ENCODE data around the gene CIPC. TPM values are rescaled to one million over a fixed set of nuclear protein-coding genes. Genes with fewer than 3 reads are reported as not detected.

The CIPC gene
- total RNA-seq, 2 experiments from 2014 or later = 20.9 to 43.4 TPM

DNA sequence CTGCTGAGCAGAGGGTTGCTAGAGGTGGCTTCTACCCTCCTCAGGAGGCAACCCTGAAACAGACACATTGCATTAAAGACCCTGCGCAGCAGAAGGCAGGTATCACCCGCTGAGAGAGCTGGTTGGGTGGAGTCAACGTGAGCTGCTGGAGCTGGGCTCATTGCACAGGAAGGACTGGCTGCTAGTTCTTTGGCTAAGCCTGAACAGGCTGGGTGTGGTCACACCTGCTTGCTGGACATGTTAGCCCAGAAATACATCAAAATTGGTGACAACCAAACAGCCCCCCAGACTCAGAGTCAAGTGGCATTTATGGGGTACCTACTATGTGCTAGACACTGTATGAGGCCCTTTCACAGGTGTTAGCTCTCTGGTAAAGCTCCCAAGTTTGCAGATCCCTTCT lies 35.8 kb upstream of the CIPC start:
- POLR2A ChIA-PET = no interaction called here
- intact Hi-C loops (cut with micrococcal nuclease; ENCODE audit: unreplicated experiment) = no loop called here
- no peaks in the 10 kb centered on the region for H3K36me3 ChIP-seq (ENCODE audit: insufficient read depth, low read length)
- no peak overlapping the region for H3K4me3 ChIP-seq (ENCODE audit: low read depth, low read length, poor library complexity, severe bottlenecking)
- no peak for DNase-seq (ENCODE audit: low spot score)
- no peaks in the 10 kb centered on the region for H3K79me2 ChIP-seq (ENCODE audit: insufficient read depth, low read depth, low read length)
- CTCF ChIA-PET (ENCODE audit: unreplicated experiment) = interaction anchor here (0.5 kb wide), 1 partner anchor 106 kb away, joined by 3 read pairs; no protein-coding TSS in a partner anchor
- no TSS peak for BruUV-seq (replicated peaks)
- no peaks in the 10 kb centered on the region for H3K4me1 ChIP-seq (ENCODE audit: insufficient read depth, low read length, poor library complexity, severe bottlenecking)
- no peak for TF ChIP-seq EZH2phosphoT487 (IDR thresholded peaks at IDR 0.05; ENCODE audit: borderline replicate concordance, low read depth, low read length)
- TF ChIP-seq, protein P1, sequence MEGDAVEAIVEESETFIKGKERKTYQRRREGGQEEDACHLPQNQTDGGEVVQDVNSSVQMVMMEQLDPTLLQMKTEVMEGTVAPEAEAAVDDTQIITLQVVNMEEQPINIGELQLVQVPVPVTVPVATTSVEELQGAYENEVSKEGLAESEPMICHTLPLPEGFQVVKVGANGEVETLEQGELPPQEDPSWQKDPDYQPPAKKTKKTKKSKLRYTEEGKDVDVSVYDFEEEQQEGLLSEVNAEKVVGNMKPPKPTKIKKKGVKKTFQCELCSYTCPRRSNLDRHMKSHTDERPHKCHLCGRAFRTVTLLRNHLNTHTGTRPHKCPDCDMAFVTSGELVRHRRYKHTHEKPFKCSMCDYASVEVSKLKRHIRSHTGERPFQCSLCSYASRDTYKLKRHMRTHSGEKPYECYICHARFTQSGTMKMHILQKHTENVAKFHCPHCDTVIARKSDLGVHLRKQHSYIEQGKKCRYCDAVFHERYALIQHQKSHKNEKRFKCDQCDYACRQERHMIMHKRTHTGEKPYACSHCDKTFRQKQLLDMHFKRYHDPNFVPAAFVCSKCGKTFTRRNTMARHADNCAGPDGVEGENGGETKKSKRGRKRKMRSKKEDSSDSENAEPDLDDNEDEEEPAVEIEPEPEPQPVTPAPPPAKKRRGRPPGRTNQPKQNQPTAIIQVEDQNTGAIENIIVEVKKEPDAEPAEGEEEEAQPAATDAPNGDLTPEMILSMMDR (conservative IDR thresholded peaks at IDR 0.05; ENCODE audit: low read length) = no peak
- no peak overlapping the region for H3K27ac ChIP-seq (ENCODE audit: low read depth, low read length, poor library complexity, severe bottlenecking)
- no peaks in the 10 kb centered on the region for H4K20me1 ChIP-seq (ENCODE audit: insufficient read depth, low read length)
- H3K4me2 ChIP-seq (ENCODE audit: low read length) = no peak overlapping the region
- H2AFZ ChIP-seq (ENCODE audit: low read length) = no peak overlapping the region
- no peaks in the 10 kb centered on the region for H3K9me3 ChIP-seq (ENCODE audit: low read length)
- H3K9me2 ChIP-seq (ENCODE audit: insufficient read depth, low read length) = no peaks in the 10 kb centered on the region

DNA sequence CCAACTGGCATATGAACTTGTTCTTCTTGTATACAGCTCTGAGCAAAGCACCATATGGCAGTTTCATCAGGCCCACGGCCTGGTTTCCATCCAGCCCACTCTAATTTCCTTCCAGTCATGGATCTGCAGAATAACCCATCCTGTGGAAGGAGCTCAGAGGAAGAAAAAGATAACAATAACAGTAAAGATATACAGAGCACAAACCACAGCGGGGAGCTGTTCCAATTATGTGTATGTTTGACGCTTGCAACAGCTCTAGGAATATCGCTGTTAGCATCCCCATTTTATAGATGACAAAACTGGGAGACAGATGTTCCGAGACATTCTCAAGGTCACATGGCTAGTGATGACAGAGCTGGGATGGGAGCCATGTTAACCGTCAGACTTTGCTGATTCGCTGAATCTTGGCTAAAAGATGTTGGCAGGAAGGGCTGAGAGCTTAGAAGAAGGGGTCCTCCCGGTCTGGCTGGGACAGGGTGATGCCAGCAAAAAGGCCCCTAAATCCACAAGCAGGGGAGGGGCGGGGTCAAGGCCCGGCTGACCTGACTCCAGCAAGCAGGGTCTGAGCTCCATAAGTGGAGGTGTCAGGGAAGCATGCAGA lies 34.4 kb upstream of the CIPC start:
- intact Hi-C loops (cut with micrococcal nuclease; ENCODE audit: unreplicated experiment) = no loop called here
- Histone ChIP-seq H3K4me3 (ENCODE audit: low read depth, low read length, poor library complexity, severe bottlenecking) (no peak overlapping the region), H3K27ac (ENCODE audit: low read depth, low read length, poor library complexity, severe bottlenecking) (no peak overlapping the region), H4K20me1 (ENCODE audit: insufficient read depth, low read length) (no peaks in the 10 kb centered on the region), H3K4me1 (ENCODE audit: insufficient read depth, low read length, poor library complexity, severe bottlenecking) (no peaks in the 10 kb centered on the region), H3K36me3 (ENCODE audit: insufficient read depth, low read length) (no peaks in the 10 kb centered on the region), H3K4me2 (ENCODE audit: low read length) (no peak overlapping the region), H3K9me3 (ENCODE audit: low read length) (no peaks in the 10 kb centered on the region), H3K79me2 (ENCODE audit: insufficient read depth, low read depth, low read length) (no peaks in the 10 kb centered on the region), H2AFZ (ENCODE audit: low read length) (no peak overlapping the region), H3K9me2 (ENCODE audit: insufficient read depth, low read length) (no peaks in the 10 kb centered on the region)
- POLR2A ChIA-PET = interaction anchor here (0.8 to 1.2 kb wide), 2 partner anchors 102 to 188 kb away, joined by 3 to 6 read pairs; no protein-coding TSS in a partner anchor
- DNase-seq (ENCODE audit: low spot score) = no peak
- CTCF ChIA-PET (ENCODE audit: unreplicated experiment) = interaction anchor here (0.5 to 1.2 kb wide), 2 partner anchors 13 to 150 kb away, joined by 3 to 5 read pairs; no protein-coding TSS in a partner anchor
- TF ChIP-seq, protein P1 (conservative IDR thresholded peaks at IDR 0.05; ENCODE audit: low read length) = no peak
- TF ChIP-seq EZH2phosphoT487 (IDR thresholded peaks at IDR 0.05; ENCODE audit: borderline replicate concordance, low read depth, low read length) = no peak
- no TSS peak for BruUV-seq (replicated peaks)

DNA sequence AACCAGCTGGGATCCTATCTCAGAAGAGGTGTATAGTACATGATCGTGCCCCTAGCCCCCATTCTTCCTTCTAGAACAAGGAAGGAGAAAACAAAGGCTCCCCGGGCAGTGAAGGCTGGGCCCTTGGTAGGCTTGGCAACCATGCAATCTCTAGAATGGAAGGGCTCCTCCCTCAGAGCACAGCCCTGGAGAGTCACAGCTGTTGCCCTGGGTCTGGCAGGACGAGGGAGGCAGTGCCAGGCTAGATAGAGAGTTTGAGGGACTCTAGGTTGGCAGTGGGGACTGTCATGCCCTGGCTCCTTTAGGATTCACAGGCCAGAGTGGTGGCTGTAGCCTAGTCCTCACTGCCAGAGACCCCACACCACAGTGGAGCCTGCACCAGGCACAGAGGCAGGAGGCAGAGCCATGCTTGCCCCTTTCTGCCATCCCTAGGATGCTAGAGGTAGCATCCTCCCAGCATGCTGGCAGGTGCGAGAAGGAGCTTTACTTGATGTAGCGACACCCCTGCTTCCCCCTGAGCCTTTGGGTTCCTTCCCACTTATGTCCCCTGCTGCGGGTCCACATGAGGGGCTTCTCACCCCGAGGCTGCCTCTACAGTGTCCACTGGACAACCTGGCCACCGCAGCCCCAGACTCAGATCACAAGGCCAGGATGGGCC lies 33.4 kb upstream of the CIPC start:
- CTCF ChIA-PET (ENCODE audit: unreplicated experiment) = interaction anchor here (0.6 to 1.2 kb wide), 2 partner anchors 128 to 151 kb away, joined by 4 to 5 read pairs; no protein-coding TSS in a partner anchor
- H2AFZ ChIP-seq (ENCODE audit: low read length) = no peak overlapping the region
- no peak for DNase-seq (ENCODE audit: low spot score)
- no peaks in the 10 kb centered on the region for H3K79me2 ChIP-seq (ENCODE audit: insufficient read depth, low read depth, low read length)
- H3K4me1 ChIP-seq (ENCODE audit: insufficient read depth, low read length, poor library complexity, severe bottlenecking) = no peaks in the 10 kb centered on the region
- POLR2A ChIA-PET = interaction anchor here (0.8 to 1.2 kb wide), 3 partner anchors 17 to 189 kb away, joined by 3 to 6 read pairs (median 3); no protein-coding TSS in a partner anchor
- TF ChIP-seq EZH2phosphoT487 (IDR thresholded peaks at IDR 0.05; ENCODE audit: borderline replicate concordance, low read depth, low read length) = no peak
- TF ChIP-seq, protein P1 (conservative IDR thresholded peaks at IDR 0.05; ENCODE audit: low read length) = no peak
- no peaks in the 10 kb centered on the region for H3K9me2 ChIP-seq (ENCODE audit: insufficient read depth, low read length)
- intact Hi-C loops (cut with micrococcal nuclease; ENCODE audit: unreplicated experiment) = no loop called here
- H3K9me3 ChIP-seq (ENCODE audit: low read length) = no peaks in the 10 kb centered on the region
- no peaks in the 10 kb centered on the region for H4K20me1 ChIP-seq (ENCODE audit: insufficient read depth, low read length)
- H3K4me3 ChIP-seq (ENCODE audit: low read depth, low read length, poor library complexity, severe bottlenecking) = no peak overlapping the region
- no TSS peak for BruUV-seq (replicated peaks)
- no peak overlapping the region for H3K27ac ChIP-seq (ENCODE audit: low read depth, low read length, poor library complexity, severe bottlenecking)
- no peak overlapping the region for H3K4me2 ChIP-seq (ENCODE audit: low read length)
- no peaks in the 10 kb centered on the region for H3K36me3 ChIP-seq (ENCODE audit: insufficient read depth, low read length)
